H1 (cell line): ENCODE measurements around the gene PTPN1. TPM values are rescaled to one million over a fixed set of nuclear protein-coding genes. Genes with fewer than 3 reads are reported as not detected.

Experiments used
- CTCF ChIA-PET: fragments of 300-600 bp; sonication (Branson Sonifier 250); formaldehyde crosslinking; loops from one replicate; lab custom pipeline; 2021; ENCODE audit not compliant: partially characterized antibody; lab: Charles Lee
- POLR2A ChIA-PET: fragments of 300-600 bp; sonication (Branson Sonifier 250); formaldehyde crosslinking; loops from one replicate; lab custom pipeline; 2021; ENCODE audit warnings: inconsistent platforms; ENCODE audit not compliant: partially characterized antibody; lab: Charles Lee
- DNase-seq, 2 experiments: peaks; one replicate each; pipeline versions ENCODE4 v3.0.0 to v3.0.0-alpha.2; 2010 to 2022; ENCODE audit warnings: low spot score in 2 of 2, low read depth in 1 of 2, mixed read lengths in 1 of 2
- FAIRE-seq: peaks from 2 replicates; lab custom pipeline; 2011; peaks lifted over from hg19 to GRCh38; lab: Jason Lieb, UNC
- H2AFZ ChIP-seq: 2 replicates; pipeline ENCODE4 v1.8.1; 2012; ENCODE audit warnings: low read length, inconsistent platforms
- H2AK5ac ChIP-seq: 2 replicates; pipeline ENCODE4 v1.6.1; 2013; ENCODE audit warnings: low read depth, low read length
- H2BK120ac ChIP-seq: replicated peaks from 2 replicates; pipeline ENCODE3; 2013; ENCODE audit warnings: low read depth, low read length, inconsistent platforms
- H2BK12ac ChIP-seq: 2 replicates; pipeline ENCODE4 v1.6.1; 2013; ENCODE audit warnings: low read depth, low read length
- H2BK15ac ChIP-seq: 2 replicates; pipeline ENCODE4 v1.6.1; 2013; ENCODE audit warnings: low read length
- H2BK20ac ChIP-seq: 2 replicates; pipeline ENCODE4 v1.6.1; 2013; ENCODE audit warnings: low read length
- H2BK5ac ChIP-seq: 2 replicates; pipeline ENCODE4 v1.6.1; 2013; ENCODE audit warnings: low read depth, low read length
- H3K14ac ChIP-seq: 2 replicates; pipeline ENCODE4 v1.6.1; 2013; ENCODE audit warnings: inconsistent platforms; ENCODE audit not compliant: insufficient read length
- H3K18ac ChIP-seq: 2 replicates; pipeline ENCODE4 v1.6.1; 2013; ENCODE audit warnings: low read length; ENCODE audit errors: extremely low read depth
- H3K23ac ChIP-seq: 2 replicates; pipeline ENCODE4 v1.6.1; 2013; ENCODE audit warnings: inconsistent platforms; ENCODE audit not compliant: insufficient read length
- H3K23me2 ChIP-seq: 2 replicates; pipeline ENCODE4 v1.6.1; 2013; ENCODE audit warnings: low read depth, low read length
- H3K27ac ChIP-seq: 2 replicates; pipeline ENCODE4 v1.6.1; 2011; ENCODE audit warnings: low read depth, low read length, inconsistent platforms
- H3K27me3 ChIP-seq, 4 experiments: replicated peaks in 1 of 4; 1 replicate in 1 of 4; 2 replicates in 3 of 4; pipeline versions ENCODE4 v1.6.1 to v1.8.1; 2011 to 2013; ENCODE audit warnings: low read length in 3 of 4, mild to moderate bottlenecking in 3 of 4, inconsistent platforms in 2 of 4, mixed read lengths in 2 of 4, moderate library complexity in 1 of 4; ENCODE audit not compliant: control insufficient read depth in 3 of 4, insufficient read depth in 3 of 4; ENCODE audit errors: extremely low read depth in 1 of 4
- H3K36me3 ChIP-seq, 4 experiments: 2 replicates each; pipeline versions ENCODE4 v1.6.1 to v1.8.1; 2011 to 2013; ENCODE audit warnings: mild to moderate bottlenecking in 4 of 4, low read length in 3 of 4, moderate library complexity in 2 of 4, control low read depth in 1 of 4, inconsistent platforms in 1 of 4; ENCODE audit not compliant: insufficient read depth in 4 of 4, control insufficient read depth in 2 of 4
- H3K4ac ChIP-seq: replicated peaks from 2 replicates; pipeline ENCODE3; 2013; ENCODE audit warnings: low read length, low read depth, mixed read lengths, inconsistent platforms; ENCODE audit not compliant: insufficient read length
- H3K4me1 ChIP-seq, 4 experiments: replicated peaks in 1 of 4; 1 replicate in 1 of 4; 2 replicates in 3 of 4; pipeline versions ENCODE4 v1.6.1 to v1.8.1; 2011 to 2013; ENCODE audit warnings: low read length in 3 of 4, inconsistent platforms in 2 of 4, mixed read lengths in 1 of 4; ENCODE audit not compliant: insufficient read depth in 4 of 4, control insufficient read depth in 3 of 4
- H3K4me2 ChIP-seq, 2 experiments: 2 replicates each; pipeline versions ENCODE4 v1.6.1 to v1.8.1; 2011 to 2013; ENCODE audit warnings: low read depth in 2 of 2, low read length in 2 of 2, control low read depth in 1 of 2, inconsistent platforms in 1 of 2, mild to moderate bottlenecking in 1 of 2; ENCODE audit not compliant: insufficient read depth in 1 of 2
- H3K4me3 ChIP-seq, 4 experiments: fragments of 200-600, 300-600 bp in 1 of 4; sonication (generic), shearing (Covaris generic), sonication (Bioruptor Twin) in 1 of 4; 2 replicates each; pipeline versions ENCODE4 v1.5.1 to v1.8.1; 2011 to 2016; ENCODE audit warnings: low read length in 4 of 4, low read depth in 3 of 4, control low read depth in 2 of 4, inconsistent platforms in 2 of 4, mild to moderate bottlenecking in 2 of 4, mixed read lengths in 1 of 4, moderate library complexity in 1 of 4; ENCODE audit not compliant: insufficient read depth in 2 of 4; ENCODE audit errors: extremely low read depth in 1 of 4
- H3K56ac ChIP-seq: replicated peaks from 2 replicates; pipeline ENCODE3; 2013; ENCODE audit warnings: low read depth, mild to moderate bottlenecking, mixed read lengths, low read length, inconsistent platforms; ENCODE audit not compliant: insufficient read length
- H3K79me1 ChIP-seq: 2 replicates; pipeline ENCODE4 v1.6.1; 2013; ENCODE audit warnings: low read depth, low read length, control low read depth
- H3K79me2 ChIP-seq, 2 experiments: 2 replicates each; pipeline versions ENCODE4 v1.6.1 to v1.8.1; 2012 to 2013; ENCODE audit warnings: low read length in 2 of 2, mild to moderate bottlenecking in 2 of 2, inconsistent platforms in 1 of 2; ENCODE audit not compliant: insufficient read depth in 2 of 2, control insufficient read depth in 1 of 2
- H3K9ac ChIP-seq, 4 experiments: replicated peaks in 1 of 4; 1 replicate in 1 of 4; 2 replicates in 3 of 4; pipeline versions ENCODE4 v1.6.1 to v1.8.1; 2011 to 2013; ENCODE audit warnings: low read depth in 3 of 4, low read length in 3 of 4, control low read depth in 2 of 4, mild to moderate bottlenecking in 2 of 4, moderate library complexity in 2 of 4, inconsistent platforms in 1 of 4; ENCODE audit errors: extremely low read depth in 1 of 4
- H3K9me3 ChIP-seq, 2 experiments: 2 replicates each; pipeline versions ENCODE4 v1.6.1 to v1.8.1; 2012 to 2013; ENCODE audit warnings: mild to moderate bottlenecking in 2 of 2, moderate library complexity in 2 of 2, control low read depth in 1 of 2, inconsistent platforms in 1 of 2, low read depth in 1 of 2, low read length in 1 of 2, mixed read lengths in 1 of 2; ENCODE audit not compliant: insufficient read depth in 2 of 2
- H4K20me1 ChIP-seq, 2 experiments: replicated peaks in 1 of 2; 2 replicates each; pipeline versions ENCODE3 to v1.8.1; 2011 to 2013; ENCODE audit warnings: inconsistent platforms in 2 of 2, low read length in 2 of 2, mild to moderate bottlenecking in 1 of 2; ENCODE audit not compliant: insufficient read depth in 2 of 2, control insufficient read depth in 1 of 2
- H4K5ac ChIP-seq: 2 replicates; pipeline ENCODE4 v1.6.1; 2013; ENCODE audit warnings: low read length, low read depth, mixed read lengths, inconsistent platforms; ENCODE audit not compliant: insufficient read length
- H4K8ac ChIP-seq: 2 replicates; pipeline ENCODE4 v1.8.0; 2013; ENCODE audit warnings: mild to moderate bottlenecking, moderate library complexity, low read length, inconsistent platforms; ENCODE audit not compliant: insufficient read depth; ENCODE audit errors: extremely low read depth
- H4K91ac ChIP-seq: replicated peaks from 2 replicates; pipeline ENCODE3; 2013; ENCODE audit warnings: low read length, mixed read lengths, inconsistent platforms; ENCODE audit not compliant: insufficient read length
- KDM1A ChIP-seq: fragments of 200-600, 300-600 bp; sonication (generic); IDR thresholded peaks from 2 replicates; pipeline ENCODE4 v1.7.1; 2016; ENCODE audit warnings: mild to moderate bottlenecking, low read length, borderline replicate concordance
- SRF ChIP-seq: IDR thresholded peaks from 2 replicates; pipeline ENCODE4 v1.6.1; 2011; ENCODE audit warnings: mild to moderate bottlenecking, low read depth, low read length, moderate library complexity
- ZNF274 ChIP-seq: IDR thresholded peaks from 2 replicates; pipeline ENCODE4 v1.7.0; 2012; ENCODE audit warnings: low read length, borderline replicate concordance; ENCODE audit errors: extremely low read depth
- WGBS, 2 experiments: shearing (Covaris generic) in 1 of 2; methylation state at CpG; one replicate each; pipeline versions ENCODE4 v1.1.6 to v1.1.7; 2013 to 2015; ENCODE audit warnings: low lambda C conversion rate in 2 of 2, mixed read lengths in 2 of 2, inconsistent platforms in 1 of 2, low coverage in 1 of 2, missing lambda C conversion rate in 1 of 2; ENCODE audit not compliant: insufficient replicate concordance in 2 of 2, insufficient coverage in 1 of 2, insufficient read length in 1 of 2; ENCODE audit errors: extremely low coverage in 1 of 2, missing lambda C conversion rate in 1 of 2; 5-methylcytosine and 5-hydroxymethylcytosine counted together
- polyA plus RNA-seq, 7 experiments: library from polyadenylated mRNA; depleted of rRNA in 3 of 7; stranded (reverse) in 5 of 7; unstranded in 2 of 7; fragments of >200 nt in 5 of 7; fragments of 200-250 nt in 2 of 7; gene quantifications; 1 replicate in 5 of 7; 2 replicates in 1 of 7; 4 replicates in 1 of 7; pipeline versions ENCODE4 v1.2.1 to v1.2.3, GENCODE V29; 2011 to 2013; ENCODE audit warnings: missing spikeins in 2 of 7, mixed read lengths in 2 of 7
- total RNA-seq: library from RNA; stranded (reverse); fragmentation: NEBNext Ultra II Directional; extraction: Animal tissue kit (Norgen Biotek cat#: 25700); gene quantifications from 2 replicates; pipeline ENCODE4 v1.2.1, GENCODE V29; 2021

Gene PTPN1
- total and polyA plus RNA-seq, 2 of the 8 experiments (the other 6 are each of a cell fraction or from before 2014, with no cell fraction given): 18.6 to 32.1 TPM

- Histone ChIP-seq H2AFZ (no peak overlapping the region), H2BK12ac (no peak overlapping the region), H3K27ac (no peak overlapping the region), H3K4me2 (no peak overlapping the region), H3K27me3 (no peaks in the 10 kb centered on the region), H2BK120ac (no peak overlapping the region), H4K8ac (no peak overlapping the region), H2AK5ac (no peak overlapping the region), H4K20me1 (peaks cover 7 to 8% of the 10 kb centered on the region in 2 experiments), H3K18ac (no peak overlapping the region), H2BK5ac (no peak overlapping the region), H3K56ac (no peak overlapping the region), H3K4me1 (peaks cover 0 to 4% (median 1%) of the 10 kb centered on the region in 4 experiments; a peak in 3 of 7 replicates), H2BK15ac (no peak overlapping the region), H3K36me3 (no peaks in the 10 kb centered on the region), H3K4ac (no peak overlapping the region), H3K9ac (no peak overlapping the region), H3K79me2 (peaks cover 5 to 77% of the 10 kb centered on the region in 2 experiments), H4K91ac (no peak overlapping the region), H2BK20ac (no peak overlapping the region), H3K23ac (no peak overlapping the region), H3K9me3 (no peaks in the 10 kb centered on the region), H3K23me2 (no peaks in the 10 kb centered on the region; the same call in 1 of the 2 replicates), H4K5ac (no peak overlapping the region), H3K14ac (no peak overlapping the region)
- DNase-seq (no peak), FAIRE-seq (no peak)
- CTCF ChIA-PET: interaction anchor here (0.7 to 1.9 kb wide), 4 partner anchors 9 to 49 kb away, joined by 3 to 6 read pairs (median 4); no protein-coding TSS in a partner anchor
- WGBS, 2 experiments: 93% methylated on average over 7 of the region's 7 CpGs; no CpG with 5 or more reads in 1 of the 2 experiments
- POLR2A ChIA-PET: no interaction called here
- TF ChIP-seq KDM1A (no peak), SRF (no peak), ZNF274 (no peak)
- TF ChIP-seq, all 59 proteins: peak for 0
- Histone ChIP-seq H3K4me3 (no peak overlapping the region), H3K79me1 (peaks cover 7% of the 10 kb centered on the region)
Observed at GRCh38 chr20:50521221-50522052, 11.3 kb downstream of the PTPN1 start.
